Neural progenitor cell (in vitro differentiated cells): ENCODE measurements around the gene UBA1. TPM values are rescaled to one million over a fixed set of nuclear protein-coding genes. Genes with fewer than 3 reads are reported as not detected.

Experiments used
- DNase-seq: peaks from one replicate; pipeline ENCODE4 v3.0.0-alpha.2; 2016; ENCODE audit warnings: low spot score
- H2AFZ ChIP-seq: fragments of 200-600 bp; sonication (generic); replicated peaks from 2 replicates; pipeline ENCODE4 v1.6.1; 2016; ENCODE audit warnings: antibody characterized with exemption
- H3F3A ChIP-seq: fragments of 200-600 bp; sonication (generic); 2 replicates; pipeline ENCODE4 v1.6.1; 2016; ENCODE audit warnings: antibody characterized with exemption, low read depth
- H3K27ac ChIP-seq: fragments of 200-600 bp; sonication (generic); 2 replicates; pipeline ENCODE4 v1.5.1; 2016; ENCODE audit warnings: mild to moderate bottlenecking
- H3K27me3 ChIP-seq: fragments of 200-600 bp; sonication (generic); 2 replicates; pipeline ENCODE4 v1.6.1; 2016; ENCODE audit warnings: mild to moderate bottlenecking, moderate library complexity
- H3K36me3 ChIP-seq: fragments of 200-600 bp; sonication (generic); 2 replicates; pipeline ENCODE4 v1.5.1; 2016
- H3K4me1 ChIP-seq: fragments of 200-600 bp; sonication (generic); 2 replicates; pipeline ENCODE4 v1.6.1; 2016; ENCODE audit warnings: mixed run types
- H3K4me2 ChIP-seq: fragments of 200-600 bp; sonication (generic); 2 replicates; pipeline ENCODE4 v1.6.1; 2016
- H3K4me3 ChIP-seq: fragments of 200-600 bp; sonication (generic); 2 replicates; pipeline ENCODE4 v1.5.1; 2016
- H3K79me2 ChIP-seq: fragments of 200-600 bp; sonication (generic); 2 replicates; pipeline ENCODE4 v1.6.1; 2016; ENCODE audit warnings: low read depth
- H3K9ac ChIP-seq: fragments of 200-600 bp; sonication (generic); 2 replicates; pipeline ENCODE4 v1.6.1; 2016
- H3K9me3 ChIP-seq: fragments of 200-600 bp; sonication (generic); 2 replicates; pipeline ENCODE4 v1.5.1; 2016; ENCODE audit warnings: low read depth
- H4K20me1 ChIP-seq: fragments of 200-600 bp; sonication (generic); 2 replicates; pipeline ENCODE4 v1.6.1; 2016; ENCODE audit warnings: low read depth
- H3K27ac Mint-ChIP-seq: 3 replicates; pipeline ENCODE4 v1.8.0; 2021; ENCODE audit warnings: mixed read lengths
- H3K27me3 Mint-ChIP-seq: 2 replicates; pipeline ENCODE4 v1.8.0; 2022; ENCODE audit warnings: low read depth, mild to moderate bottlenecking, inconsistent platforms, moderate library complexity, mixed read lengths; ENCODE audit not compliant: insufficient read depth
- H3K36me3 Mint-ChIP-seq: 3 replicates; pipeline ENCODE4 v1.8.0; 2021; ENCODE audit warnings: mixed read lengths
- H3K4me1 Mint-ChIP-seq: 3 replicates; pipeline ENCODE4 v1.8.0; 2021; ENCODE audit warnings: mixed read lengths
- H3K4me3 Mint-ChIP-seq: 3 replicates; pipeline ENCODE4 v1.8.0; 2021; ENCODE audit warnings: mild to moderate bottlenecking, moderate library complexity, mixed read lengths
- H3K9me3 Mint-ChIP-seq: 3 replicates; pipeline ENCODE4 v1.8.0; 2020; ENCODE audit warnings: mixed read lengths
- EZH2 ChIP-seq: fragments of 200-600 bp; sonication (generic); IDR thresholded peaks from 2 replicates; pipeline ENCODE4 v1.6.1; 2017; ENCODE audit warnings: antibody characterized with exemption, mild to moderate bottlenecking, moderate library complexity
- EZH2phosphoT487 ChIP-seq: fragments of 200-600 bp; sonication (generic); IDR thresholded peaks from 2 replicates; pipeline ENCODE4 v1.6.1; 2017; ENCODE audit warnings: antibody characterized with exemption
- total RNA-seq: library from RNA; depleted of rRNA; stranded (reverse); fragments of >200 nt; gene quantifications from 2 replicates; pipeline ENCODE4 v1.2.3, GENCODE V29; 2015; ENCODE audit warnings: low replicate concordance
- TF ChIP-seq, protein P1 (sequence below): fragments of 200-600 bp; sonication (generic); IDR thresholded peaks from 2 replicates; pipeline ENCODE4 v1.5.1; 2017; ENCODE audit warnings: antibody characterized with exemption, mild to moderate bottlenecking

UBA1 gene
- total RNA-seq, 1 donor from 2014 or later: 291 TPM

DNA sequence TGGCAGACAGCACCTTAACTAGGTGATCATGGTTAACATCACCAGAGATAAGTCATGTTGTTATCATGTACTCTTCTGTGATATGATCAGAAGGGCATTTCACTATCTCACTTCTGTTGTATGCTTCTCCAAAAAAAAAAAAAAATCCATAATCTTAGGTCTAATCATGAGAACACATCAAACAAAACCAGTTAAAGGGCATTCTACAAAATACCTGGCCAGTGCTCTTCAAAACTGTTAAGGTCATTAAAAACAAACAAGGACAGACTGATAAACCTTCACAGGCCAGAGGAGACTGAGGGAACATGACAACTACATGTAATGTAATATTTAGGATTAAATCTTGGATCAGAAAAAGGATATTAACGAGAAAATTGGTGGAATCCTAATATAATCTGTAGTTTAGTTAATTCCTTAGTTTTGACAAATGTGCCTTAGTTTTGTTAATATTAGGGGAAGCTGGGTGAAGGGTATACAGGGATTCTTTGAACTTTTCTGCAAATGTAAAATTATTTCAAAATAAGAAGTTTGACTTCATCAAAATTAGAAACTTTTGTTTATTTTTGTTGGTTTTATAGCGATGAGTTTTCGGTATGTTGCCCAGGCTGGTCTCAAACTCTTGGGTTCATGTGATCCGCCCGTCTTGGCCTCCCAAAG, 30.6 kb upstream of the UBA1 start:
- peaks cover 95% of the 10 kb centered on the region for H3K79me2 ChIP-seq
- Mint-ChIP-seq H3K27me3 (peaks cover 3% of the 10 kb centered on the region), H3K27ac (no peak overlapping the region), H3K4me1 (no peaks in the 10 kb centered on the region), H3K4me3 (no peak overlapping the region), H3K36me3 (peaks cover 18% of the 10 kb centered on the region), H3K9me3 (peaks cover 14% of the 10 kb centered on the region)
- H2AFZ ChIP-seq: no peak overlapping the region
- no peaks in the 10 kb centered on the region for H3K36me3 ChIP-seq
- no peaks in the 10 kb centered on the region for H4K20me1 ChIP-seq
- H3K9me3 ChIP-seq: peaks cover 8% of the 10 kb centered on the region
- TF ChIP-seq EZH2: no peak
- TF ChIP-seq, protein P1, sequence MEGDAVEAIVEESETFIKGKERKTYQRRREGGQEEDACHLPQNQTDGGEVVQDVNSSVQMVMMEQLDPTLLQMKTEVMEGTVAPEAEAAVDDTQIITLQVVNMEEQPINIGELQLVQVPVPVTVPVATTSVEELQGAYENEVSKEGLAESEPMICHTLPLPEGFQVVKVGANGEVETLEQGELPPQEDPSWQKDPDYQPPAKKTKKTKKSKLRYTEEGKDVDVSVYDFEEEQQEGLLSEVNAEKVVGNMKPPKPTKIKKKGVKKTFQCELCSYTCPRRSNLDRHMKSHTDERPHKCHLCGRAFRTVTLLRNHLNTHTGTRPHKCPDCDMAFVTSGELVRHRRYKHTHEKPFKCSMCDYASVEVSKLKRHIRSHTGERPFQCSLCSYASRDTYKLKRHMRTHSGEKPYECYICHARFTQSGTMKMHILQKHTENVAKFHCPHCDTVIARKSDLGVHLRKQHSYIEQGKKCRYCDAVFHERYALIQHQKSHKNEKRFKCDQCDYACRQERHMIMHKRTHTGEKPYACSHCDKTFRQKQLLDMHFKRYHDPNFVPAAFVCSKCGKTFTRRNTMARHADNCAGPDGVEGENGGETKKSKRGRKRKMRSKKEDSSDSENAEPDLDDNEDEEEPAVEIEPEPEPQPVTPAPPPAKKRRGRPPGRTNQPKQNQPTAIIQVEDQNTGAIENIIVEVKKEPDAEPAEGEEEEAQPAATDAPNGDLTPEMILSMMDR: no peak
- no peak for TF ChIP-seq EZH2phosphoT487
- no peaks in the 10 kb centered on the region for H3K27me3 ChIP-seq
- H3K9ac ChIP-seq: no peak overlapping the region
- no peaks in the 10 kb centered on the region for H3K4me1 ChIP-seq
- no peak overlapping the region for H3K4me3 ChIP-seq
- no peak for DNase-seq
- H3F3A ChIP-seq: no peaks in the 10 kb centered on the region
- H3K4me2 ChIP-seq: no peak overlapping the region
- H3K27ac ChIP-seq: no peak overlapping the region

DNA sequence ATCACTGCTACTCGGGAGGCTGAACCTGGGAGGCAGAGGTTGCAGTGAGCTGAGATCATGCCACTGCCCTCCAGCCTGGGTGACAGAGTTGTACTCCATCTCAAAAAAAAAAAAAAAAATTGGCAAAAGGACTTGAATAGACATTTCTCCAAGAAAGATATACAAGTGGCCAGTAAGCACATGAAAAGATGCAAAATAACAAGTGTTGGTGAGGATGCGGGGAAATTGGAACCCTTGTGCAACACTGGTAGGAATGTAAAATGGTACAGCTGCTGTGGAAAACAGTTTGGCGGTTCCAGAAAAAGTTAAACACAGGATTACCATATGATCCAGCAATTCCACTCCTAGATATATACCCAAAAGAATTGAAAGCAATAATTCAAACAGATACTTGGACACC, 29.2 kb upstream of the UBA1 start:
- Histone ChIP-seq H4K20me1 (no peaks in the 10 kb centered on the region), H3K4me3 (no peak overlapping the region), H3K27me3 (no peaks in the 10 kb centered on the region), H3F3A (no peaks in the 10 kb centered on the region), H3K27ac (no peak overlapping the region), H2AFZ (no peak overlapping the region), H3K4me2 (no peak overlapping the region), H3K36me3 (no peaks in the 10 kb centered on the region), H3K9ac (no peak overlapping the region), H3K4me1 (no peaks in the 10 kb centered on the region), H3K79me2 (peaks cover 81% of the 10 kb centered on the region), H3K9me3 (peaks cover 6% of the 10 kb centered on the region)
- DNase-seq: no peak
- Mint-ChIP-seq H3K4me1 (no peaks in the 10 kb centered on the region), H3K36me3 (peaks cover 16% of the 10 kb centered on the region), H3K4me3 (no peak overlapping the region), H3K9me3 (peaks cover 20% of the 10 kb centered on the region), H3K27me3 (peaks cover 2% of the 10 kb centered on the region), H3K27ac (no peak overlapping the region)
- TF ChIP-seq EZH2phosphoT487 (no peak), EZH2 (no peak)
- TF ChIP-seq, protein P1: no peak

DNA sequence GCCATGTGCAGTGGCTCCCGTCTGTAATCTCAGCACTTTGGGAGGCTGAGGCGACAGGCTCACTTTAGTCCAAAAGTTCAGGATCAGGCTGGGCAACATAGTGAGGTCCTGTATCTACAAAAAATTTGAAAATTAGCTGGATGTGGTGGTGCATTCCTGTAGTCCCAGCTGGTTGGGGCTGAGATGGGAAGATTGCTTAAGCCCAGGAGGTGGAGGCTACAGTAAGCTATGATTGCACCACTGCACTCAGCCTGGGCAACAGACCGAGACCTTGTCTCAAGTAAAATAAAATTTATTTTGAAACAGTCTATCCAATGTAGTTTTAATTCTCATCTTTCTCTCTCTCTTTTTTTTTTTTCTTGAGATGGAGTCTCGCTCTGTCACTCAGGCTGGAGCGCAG, 27.5 kb upstream of the UBA1 start:
- no peaks in the 10 kb centered on the region for H3K4me1 ChIP-seq
- no peak overlapping the region for H3K4me2 ChIP-seq
- Mint-ChIP-seq H3K27ac (no peak overlapping the region), H3K9me3 (peaks cover 20% of the 10 kb centered on the region), H3K4me3 (no peak overlapping the region), H3K36me3 (peaks cover 16% of the 10 kb centered on the region), H3K4me1 (no peaks in the 10 kb centered on the region), H3K27me3 (peaks cover 2% of the 10 kb centered on the region)
- DNase-seq: no peak
- no peaks in the 10 kb centered on the region for H3K36me3 ChIP-seq
- H3K9ac ChIP-seq: no peak overlapping the region
- H3K9me3 ChIP-seq: peaks cover 6% of the 10 kb centered on the region
- H4K20me1 ChIP-seq: no peaks in the 10 kb centered on the region
- TF ChIP-seq EZH2phosphoT487 (no peak), EZH2 (no peak)
- TF ChIP-seq, protein P1: no peak
- H3K79me2 ChIP-seq: peaks cover 64% of the 10 kb centered on the region
- H3F3A ChIP-seq: no peaks in the 10 kb centered on the region
- no peak overlapping the region for H3K4me3 ChIP-seq
- H3K27me3 ChIP-seq: no peaks in the 10 kb centered on the region
- no peak overlapping the region for H2AFZ ChIP-seq
- H3K27ac ChIP-seq: no peak overlapping the region
